Activated T-helper 17 cell treated with anti-CD3 and anti-CD28 coated beads, Interleukin-2, amount 50 U/mL, for 72 hours (primary cell): Measurements from ENCODE around the gene PHF20. TPM values are rescaled to one million over a fixed set of nuclear protein-coding genes. Genes with fewer than 3 reads are reported as not detected.
"Not testable (repeated sequence)": the region's sequence is repeated elsewhere in the genome, so short reads cannot be mapped to it uniquely, and the experiment has no call there.

ENCODE experiments used
- ATAC-seq: fragments of 150-1000 bp; cut with Tn5 transposase; replicated peaks from 2 replicates; pipeline ENCODE4 v1.10.0; 2021; ENCODE audit warnings: mild to moderate bottlenecking, moderate library complexity
- H3K27ac Mint-ChIP-seq: one replicate; pipeline ENCODE4 v1.8.0; 2022; ENCODE audit warnings: mixed read lengths
- H3K27me3 Mint-ChIP-seq: one replicate; pipeline ENCODE4 v1.8.0; 2022; ENCODE audit warnings: mixed read lengths
- H3K36me3 Mint-ChIP-seq: one replicate; pipeline ENCODE4 v1.8.0; 2022; ENCODE audit warnings: low read depth, mild to moderate bottlenecking, mixed read lengths
- H3K4me1 Mint-ChIP-seq: one replicate; pipeline ENCODE4 v1.8.0; 2022; ENCODE audit warnings: mixed read lengths
- H3K4me3 Mint-ChIP-seq: one replicate; pipeline ENCODE4 v1.8.0; 2022; ENCODE audit warnings: mild to moderate bottlenecking, mixed read lengths
- H3K9me3 Mint-ChIP-seq: one replicate; pipeline ENCODE4 v1.8.0; 2022; ENCODE audit warnings: mixed read lengths
- total RNA-seq, 2 donors: library from RNA; stranded (reverse); gene quantifications; one replicate each; pipeline ENCODE4 v1.2.3, GENCODE V29; 2022

Gene PHF20
- total RNA-seq, 2 donors from 2014 or later = 70.3 to 73.0 TPM

GRCh38 chr20:35734777-35735649 is 36.8 kb upstream of the PHF20 start:
- Mint-ChIP-seq H3K4me1 (peaks cover 43% of the 10 kb centered on the region), H3K27me3 (no peaks in the 10 kb centered on the region), H3K4me3 (peak overlapping the region; percentile 90), H3K36me3 (peaks cover 100% of the 10 kb centered on the region), H3K27ac (peak overlapping the region; percentile 75), H3K9me3 (no peaks in the 10 kb centered on the region)
- ATAC-seq = no peak

DNA sequence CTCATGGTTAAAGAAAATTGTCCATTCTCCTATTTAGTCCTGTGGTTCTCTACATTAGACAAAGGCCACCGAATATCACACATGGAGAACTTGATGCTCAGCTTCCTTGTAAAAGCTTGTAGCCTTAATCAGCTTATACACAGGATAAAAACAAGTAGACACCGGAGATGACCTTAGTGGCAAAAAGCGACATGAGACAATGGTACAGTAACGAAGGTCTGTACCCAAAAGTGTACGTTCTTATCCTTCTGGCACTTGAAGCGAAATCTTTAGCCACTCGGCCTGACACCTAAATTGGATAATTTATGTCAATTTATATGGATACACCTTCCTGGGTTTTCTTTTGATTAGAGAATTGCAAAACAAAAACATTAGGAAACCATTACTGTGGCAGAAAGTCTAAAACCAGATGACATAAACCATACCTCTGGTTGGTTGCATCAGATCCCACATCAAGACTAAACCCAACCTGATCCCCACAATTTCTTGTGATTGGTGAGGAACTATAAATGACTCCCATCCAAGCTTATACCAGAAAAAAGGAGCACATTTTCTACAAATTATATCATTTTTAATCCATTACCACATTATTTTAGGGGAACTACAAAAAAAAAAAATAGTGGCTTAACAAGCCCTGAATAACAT is 35.9 kb upstream of the PHF20 start:
- H3K27me3 Mint-ChIP-seq = no peaks in the 10 kb centered on the region
- no peak for ATAC-seq
- peaks cover 49% of the 10 kb centered on the region for H3K4me1 Mint-ChIP-seq
- H3K4me3 Mint-ChIP-seq = peak overlapping the region; percentile 90
- no peaks in the 10 kb centered on the region for H3K9me3 Mint-ChIP-seq
- peak overlapping the region; percentile 47 for H3K27ac Mint-ChIP-seq
- peaks cover 100% of the 10 kb centered on the region for H3K36me3 Mint-ChIP-seq

DNA sequence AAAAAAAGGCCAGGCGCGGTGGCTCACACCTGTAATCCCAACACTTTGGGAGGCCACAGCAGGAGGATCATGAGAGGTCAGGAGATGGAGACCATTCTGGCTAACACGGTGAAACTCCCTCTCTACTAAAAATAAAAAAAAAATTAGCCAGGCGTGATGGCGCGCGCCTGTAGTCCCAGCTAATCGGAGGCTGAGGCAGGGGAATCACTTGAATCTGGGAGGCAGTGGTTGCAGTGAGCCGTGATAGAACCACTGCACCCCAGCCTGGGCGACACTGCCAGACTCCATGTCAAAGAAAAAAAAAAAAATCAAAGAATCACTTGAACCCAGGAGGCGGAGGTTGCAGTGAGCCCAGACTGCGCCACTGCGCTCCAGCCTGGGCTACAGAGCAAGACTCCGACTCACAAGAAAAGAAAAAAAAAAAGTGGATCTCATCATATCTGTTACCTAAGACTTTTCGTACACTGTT is 33.9 kb upstream of the PHF20 start:
- H3K36me3 Mint-ChIP-seq = peaks cover 97% of the 10 kb centered on the region
- peak overlapping the region; percentile 90 for H3K4me3 Mint-ChIP-seq
- peak overlapping the region; percentile 91 for H3K27ac Mint-ChIP-seq
- no peak for ATAC-seq
- H3K4me1 Mint-ChIP-seq = peaks cover 42% of the 10 kb centered on the region
- H3K27me3 Mint-ChIP-seq = no peaks in the 10 kb centered on the region
- no peaks in the 10 kb centered on the region for H3K9me3 Mint-ChIP-seq

- H3K27ac Mint-ChIP-seq = peak overlapping the region; percentile 91
- H3K36me3 Mint-ChIP-seq = peaks cover 90% of the 10 kb centered on the region
- peaks cover 40% of the 10 kb centered on the region for H3K4me1 Mint-ChIP-seq
- peak overlapping the region; percentile 90 for H3K4me3 Mint-ChIP-seq
- no peaks in the 10 kb centered on the region for H3K27me3 Mint-ChIP-seq
- H3K9me3 Mint-ChIP-seq = no peaks in the 10 kb centered on the region
- ATAC-seq = no peak
These were observed 33.2 kb upstream of the PHF20 start for GRCh38 chr20:35738410-35739179.

- Mint-ChIP-seq H3K27me3 (no peaks in the 10 kb centered on the region), H3K27ac (peak overlapping the region; percentile 98), H3K4me1 (peaks cover 36% of the 10 kb centered on the region), H3K36me3 (peaks cover 81% of the 10 kb centered on the region), H3K9me3 (no peaks in the 10 kb centered on the region), H3K4me3 (peak overlapping the region; percentile 90)
- no peak for ATAC-seq
These were observed 32.3 kb upstream of the PHF20 start for GRCh38 chr20:35739294-35740163.

DNA sequence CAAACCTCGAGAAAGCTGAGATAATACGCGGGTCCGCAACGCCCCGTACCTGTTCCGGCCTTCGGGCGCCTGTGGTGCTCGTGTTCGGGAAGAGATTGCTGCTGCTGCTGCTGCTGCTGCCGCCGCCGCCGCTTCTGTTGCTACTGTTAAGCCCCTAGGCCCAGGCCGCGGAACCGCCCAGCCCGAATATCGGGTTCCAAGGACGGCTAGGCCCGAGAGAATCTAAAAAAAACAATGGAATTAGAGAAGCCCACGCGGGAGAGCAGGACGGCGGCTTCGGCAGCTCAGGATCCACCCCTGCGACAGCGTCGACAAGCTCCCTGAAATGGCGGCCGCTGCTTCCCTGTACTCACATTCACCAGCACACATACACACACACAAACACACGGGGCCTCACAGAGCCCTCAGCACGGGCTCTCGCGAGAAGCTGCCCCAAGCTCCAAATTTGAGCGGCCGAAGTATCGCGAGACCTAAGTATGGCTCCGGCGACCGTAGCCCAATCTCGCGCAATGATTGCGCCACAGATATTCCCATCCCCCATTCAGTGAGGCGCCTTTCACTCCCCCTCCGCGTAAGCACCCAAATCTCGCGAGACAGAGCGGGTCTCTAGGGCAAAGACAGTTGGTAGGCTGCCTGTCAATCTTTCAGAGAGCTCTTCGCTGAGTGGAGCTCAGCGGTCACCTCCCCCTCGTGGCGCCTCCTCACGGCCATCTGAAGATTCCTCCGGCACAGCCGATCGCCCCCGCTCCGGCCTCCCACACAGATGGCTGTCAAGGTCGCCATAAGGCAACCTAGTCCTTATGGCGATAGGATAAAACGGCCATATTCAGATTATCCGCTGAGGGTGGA is 29.7 kb upstream of the PHF20 start, which contains the start of gene RBM39:
RBM39 (minus strand) TSS at position 369 of the 849 bp plus-strand sequence. CDS start 1,386 bp downstream, outside the sequence.
- no peaks in the 10 kb centered on the region for H3K9me3 Mint-ChIP-seq
- H3K36me3 Mint-ChIP-seq = peaks cover 55% of the 10 kb centered on the region
- peak; percentile 89 for ATAC-seq
- H3K4me1 Mint-ChIP-seq = peaks cover 28% of the 10 kb centered on the region
- peak within 1 kb of the TSS; percentile 98 for H3K27ac Mint-ChIP-seq
- peak within 1 kb of the TSS; percentile 90 for H3K4me3 Mint-ChIP-seq
- H3K27me3 Mint-ChIP-seq = no peaks in the 10 kb centered on the region

DNA sequence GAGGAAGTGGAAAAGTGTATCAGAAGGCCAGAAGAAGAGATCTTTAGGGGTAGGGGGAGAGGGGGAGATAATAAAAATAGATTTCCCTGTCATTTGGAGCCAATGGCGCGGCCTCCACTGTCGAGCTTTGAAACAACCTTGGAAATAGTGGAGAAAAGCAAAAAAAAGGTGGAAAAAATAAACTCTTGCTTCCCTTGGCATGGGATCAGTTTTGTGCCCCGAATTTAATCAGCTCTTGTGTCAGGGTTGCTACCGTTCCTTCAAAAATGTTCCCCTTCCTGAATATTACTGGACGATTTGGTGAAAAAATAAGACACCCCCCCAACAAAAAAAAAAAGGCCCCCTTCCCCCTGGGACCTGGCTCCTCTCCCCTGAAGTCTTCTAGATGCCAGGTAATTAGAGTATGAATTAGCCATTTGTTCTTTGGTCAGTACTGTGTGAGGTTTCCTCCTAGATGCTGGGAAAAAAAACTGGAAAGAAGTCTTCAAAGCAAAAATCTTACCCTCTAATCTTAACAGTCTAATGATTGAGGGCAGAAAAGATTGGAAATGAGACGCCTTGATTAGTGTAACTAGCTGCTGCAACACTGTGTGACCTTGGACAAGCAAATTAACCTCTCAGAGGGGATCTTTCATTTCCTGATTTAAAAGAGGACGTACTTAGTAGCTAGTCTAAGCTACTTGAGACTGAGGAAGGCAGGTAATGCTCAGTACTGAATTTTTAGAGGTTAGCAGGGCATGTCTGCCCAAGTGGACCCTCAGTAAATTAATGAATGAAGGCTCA is 28.9 kb upstream of the PHF20 start:
- no peak for ATAC-seq
- H3K4me3 Mint-ChIP-seq = peak overlapping the region; percentile 90
- peaks cover 47% of the 10 kb centered on the region for H3K36me3 Mint-ChIP-seq
- H3K4me1 Mint-ChIP-seq = peaks cover 28% of the 10 kb centered on the region
- peak overlapping the region; percentile 98 for H3K27ac Mint-ChIP-seq
- H3K9me3 Mint-ChIP-seq = no peaks in the 10 kb centered on the region
- H3K27me3 Mint-ChIP-seq = no peaks in the 10 kb centered on the region

DNA sequence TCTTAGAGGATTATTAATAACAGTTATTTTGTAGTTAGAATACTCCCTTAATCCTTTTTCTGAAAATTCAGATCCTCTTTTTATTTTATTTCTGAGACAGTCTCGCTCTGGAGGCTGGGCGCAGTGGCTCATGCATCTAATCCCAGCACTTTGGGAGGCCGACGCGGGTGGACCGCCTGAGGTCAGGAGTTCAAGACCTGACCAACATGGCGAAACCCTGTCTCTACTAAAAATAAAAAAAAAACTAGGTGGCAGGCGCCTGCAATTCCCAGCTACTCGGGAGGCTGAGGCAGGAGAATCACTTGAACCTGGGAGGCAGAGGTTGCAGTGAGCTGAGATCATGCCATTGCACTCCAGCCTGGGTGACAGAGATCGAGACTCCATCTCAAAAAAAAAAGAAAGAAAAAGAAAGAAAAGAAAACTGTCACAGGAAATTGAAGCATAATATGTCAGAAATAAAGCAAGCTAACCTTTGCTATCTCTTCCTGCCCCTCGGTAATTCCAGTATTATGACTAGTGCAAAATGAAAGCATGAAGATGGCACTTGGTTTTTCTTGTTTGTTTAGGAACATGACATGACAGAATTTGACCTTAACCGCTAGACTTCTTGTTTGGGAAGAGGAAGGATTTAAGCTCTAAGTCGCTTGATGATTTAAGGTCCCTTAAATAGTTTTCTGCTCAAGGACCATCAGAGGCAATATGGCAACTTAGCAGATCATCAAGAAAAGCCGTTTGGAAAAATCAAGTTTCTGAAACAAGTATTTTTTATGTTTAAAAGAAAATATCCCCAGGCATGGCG is 27.9 kb upstream of the PHF20 start:
- Mint-ChIP-seq H3K36me3 (peaks cover 38% of the 10 kb centered on the region), H3K4me1 (peaks cover 20% of the 10 kb centered on the region), H3K27ac (peak overlapping the region; percentile 98), H3K9me3 (no peaks in the 10 kb centered on the region), H3K4me3 (peak overlapping the region; percentile 90), H3K27me3 (no peaks in the 10 kb centered on the region)
- peak; percentile 10 for ATAC-seq

DNA sequence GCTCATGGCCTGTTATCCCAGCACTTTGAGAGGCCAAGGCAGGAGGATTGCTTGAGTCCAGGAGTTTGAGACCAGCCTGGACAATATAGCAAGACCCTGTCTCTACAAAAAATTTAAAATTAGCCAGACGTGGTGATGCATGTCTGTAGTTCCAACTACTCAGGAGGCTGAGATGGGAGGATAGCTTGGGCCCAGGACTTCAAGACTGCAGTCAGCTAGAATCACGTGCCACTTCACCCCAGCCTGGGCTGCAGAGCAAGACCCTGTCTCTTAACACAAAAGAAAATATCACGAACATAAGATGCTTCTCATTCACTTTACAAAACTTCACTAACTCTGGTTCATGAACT is 27.3 kb upstream of the PHF20 start:
- Mint-ChIP-seq H3K36me3 (peaks cover 32% of the 10 kb centered on the region), H3K27ac (peak overlapping the region; percentile 98), H3K4me3 (peak overlapping the region; percentile 90), H3K4me1 (peaks cover 17% of the 10 kb centered on the region)
- not testable (repeated sequence) for ATAC-seq, H3K27me3 Mint-ChIP-seq, H3K9me3 Mint-ChIP-seq

DNA sequence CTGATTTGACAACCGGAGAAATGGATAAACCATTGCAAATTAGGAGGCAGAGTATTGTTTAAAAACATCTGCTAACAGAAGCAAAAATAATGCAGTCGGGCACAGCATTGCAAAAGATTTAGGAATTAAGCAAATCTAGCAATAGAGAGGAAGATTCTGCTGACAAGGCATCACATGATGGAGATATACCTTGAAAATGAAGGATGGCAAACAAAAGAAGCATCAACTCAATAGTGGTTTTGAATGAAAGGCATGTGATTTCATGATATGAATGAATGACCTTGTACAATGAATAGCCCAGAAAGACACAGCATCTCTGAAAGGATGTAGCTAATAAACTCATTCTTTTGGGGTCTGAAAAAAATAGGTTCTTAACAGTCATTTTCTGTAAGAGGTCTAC is 21.2 kb upstream of the PHF20 start:
- Mint-ChIP-seq H3K4me3 (no peak overlapping the region), H3K27ac (no peak overlapping the region), H3K9me3 (no peaks in the 10 kb centered on the region), H3K27me3 (no peaks in the 10 kb centered on the region), H3K36me3 (no peaks in the 10 kb centered on the region), H3K4me1 (no peaks in the 10 kb centered on the region)
- no peak for ATAC-seq

- H3K36me3 Mint-ChIP-seq = no peaks in the 10 kb centered on the region
- H3K27ac Mint-ChIP-seq = no peak overlapping the region
- ATAC-seq = no peak
- H3K9me3 Mint-ChIP-seq = no peaks in the 10 kb centered on the region
- H3K4me3 Mint-ChIP-seq = no peak overlapping the region
- H3K27me3 Mint-ChIP-seq = no peaks in the 10 kb centered on the region
- H3K4me1 Mint-ChIP-seq = no peaks in the 10 kb centered on the region
These were observed 15.4 kb upstream of the PHF20 start for GRCh38 chr20:35756404-35756803.
